ENCODE data around the gene RFX3.

GRCh38 chr9:3458806-3459475 is 66.9 kb downstream of the RFX3 start:
- TF ChIP-seq POLR2A (IDR thresholded peaks at IDR 0.05) (no peak), CTCF (IDR thresholded peaks at IDR 0.05) (no peak)

All from lower leg skin (tissue), 3 donors.